ENCODE results near the gene SPRR2E.
"Not testable (repeated sequence)": the region's sequence is repeated elsewhere in the genome, so short reads cannot be mapped to it uniquely, and the experiment has no call there.

Gene SPRR2E

DNA sequence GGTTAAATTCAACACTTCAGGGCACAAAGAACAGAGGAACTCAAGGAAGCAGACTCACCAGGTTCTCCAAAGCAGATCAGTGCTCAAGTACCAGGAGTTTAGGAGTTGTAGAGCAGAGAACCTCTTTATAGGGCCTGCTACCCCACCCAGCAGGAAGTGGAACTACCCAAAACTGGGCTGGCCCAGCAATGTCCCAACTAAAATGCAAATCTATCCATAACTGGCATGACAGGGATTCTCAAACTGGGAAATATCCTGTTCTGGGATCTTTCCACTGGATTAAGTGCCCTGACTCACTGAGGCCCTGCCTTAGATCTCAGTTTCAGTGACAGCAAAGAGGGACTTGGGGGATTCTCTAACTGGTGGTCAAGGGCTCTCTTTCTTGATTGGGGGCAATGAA is at the start of gene SPRR2E:
TSS of gene SPRR2E (minus strand) at position 101 of the 400 bp plus-strand sequence. CDS start 775 bp downstream, outside the sequence.
- DNase-seq, result no peak

DNA sequence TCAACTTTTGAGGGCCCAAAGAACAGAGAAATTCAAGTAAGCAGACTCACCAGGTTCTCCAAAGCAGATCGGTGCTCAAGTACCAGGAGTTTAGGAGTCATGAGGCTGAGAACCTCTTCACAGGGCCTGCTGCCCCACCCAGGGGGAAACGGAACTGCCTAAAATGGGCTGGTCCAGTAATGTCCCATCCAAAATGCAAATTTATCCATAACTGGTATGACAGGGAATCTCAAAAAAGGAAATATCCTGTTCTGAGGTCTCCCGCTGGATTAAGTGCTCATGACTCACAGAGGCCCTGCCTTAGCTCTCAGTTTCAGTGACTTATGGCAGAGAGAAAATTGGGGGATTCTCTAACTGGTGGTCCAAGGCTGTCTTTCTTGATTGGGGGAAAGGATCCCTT is 47.1 kb upstream of the SPRR2E start:
- DNase-seq, result no peak

DNA sequence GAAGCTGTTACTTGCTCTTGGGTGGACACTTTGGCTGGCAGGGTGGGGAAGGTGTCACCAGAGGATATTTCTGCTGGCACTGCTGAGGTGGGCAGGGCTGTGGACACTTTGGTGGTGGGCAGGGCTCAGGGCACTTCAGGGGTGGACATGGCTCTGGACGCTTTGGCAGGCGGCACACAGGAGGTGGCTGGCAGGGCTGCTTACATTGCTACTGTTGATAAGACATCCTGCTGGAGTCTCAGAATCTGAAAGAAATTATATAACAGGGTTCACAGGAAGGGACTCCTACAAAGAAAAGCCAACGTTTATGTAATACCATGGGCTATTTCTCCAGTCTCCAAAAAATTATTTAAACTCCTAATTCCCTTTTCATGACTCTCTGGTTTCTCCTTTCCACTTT is 46.2 kb upstream of the SPRR2E start:
- no peak for DNase-seq

DNA sequence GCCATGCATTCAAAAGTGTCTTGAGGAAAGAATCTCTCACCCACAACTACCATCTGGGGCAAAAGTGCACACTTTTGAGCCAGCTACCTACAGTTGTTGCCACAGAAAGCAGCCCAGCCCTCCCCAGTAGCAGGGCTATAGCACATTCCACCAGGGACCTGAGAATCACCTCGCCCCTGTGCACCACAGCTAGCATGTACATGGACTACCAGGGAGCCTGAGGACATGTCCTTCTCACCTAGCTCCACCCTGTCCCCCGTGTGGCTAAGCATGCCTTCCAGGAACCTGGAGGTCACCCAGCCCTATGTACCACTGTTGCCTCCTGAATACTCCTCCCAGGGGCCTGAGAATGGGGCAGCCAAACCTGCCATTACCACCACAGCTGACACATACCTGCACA is 39.4 kb upstream of the SPRR2E start:
- no peak for DNase-seq

DNA sequence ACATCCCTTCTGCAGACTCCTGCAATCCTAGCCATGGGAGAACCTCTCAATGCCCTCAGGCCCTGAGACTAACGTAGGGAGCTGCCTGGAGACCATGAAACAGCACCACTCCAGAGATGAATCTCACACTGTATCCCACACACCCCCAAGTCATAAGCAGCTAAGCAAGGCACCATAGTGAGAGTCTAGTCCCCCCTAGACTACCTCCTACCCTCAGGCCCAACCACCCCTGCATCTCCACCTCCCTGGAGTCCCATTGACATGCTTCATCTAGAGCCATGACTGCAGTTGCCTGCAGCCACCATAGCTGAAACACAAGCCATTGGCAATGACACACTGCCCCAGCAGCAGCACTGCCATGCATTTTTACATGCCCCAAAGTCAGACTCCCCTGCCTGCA is 38.9 kb upstream of the SPRR2E start:
- DNase-seq, result no peak

DNA sequence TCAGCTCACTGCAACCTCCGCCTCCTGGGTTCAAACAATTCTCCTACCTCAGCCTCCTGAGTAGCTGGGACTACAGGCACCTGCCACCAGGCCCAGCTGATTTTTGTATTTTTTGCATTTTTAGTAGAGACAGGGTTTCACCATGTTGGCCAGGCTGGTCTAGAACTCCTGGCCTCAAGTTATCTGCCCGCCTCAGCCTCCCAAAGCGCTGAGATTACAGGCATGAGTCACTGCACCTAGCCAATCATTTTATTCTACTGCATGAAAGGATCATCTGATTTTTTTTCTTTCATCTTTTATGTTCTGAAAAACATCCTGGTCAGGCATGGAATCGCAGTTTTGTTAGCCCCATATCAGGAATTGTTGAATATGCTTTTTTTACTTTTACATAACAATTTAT is 34.4 kb upstream of the SPRR2E start:
- not testable (repeated sequence) for DNase-seq

DNA sequence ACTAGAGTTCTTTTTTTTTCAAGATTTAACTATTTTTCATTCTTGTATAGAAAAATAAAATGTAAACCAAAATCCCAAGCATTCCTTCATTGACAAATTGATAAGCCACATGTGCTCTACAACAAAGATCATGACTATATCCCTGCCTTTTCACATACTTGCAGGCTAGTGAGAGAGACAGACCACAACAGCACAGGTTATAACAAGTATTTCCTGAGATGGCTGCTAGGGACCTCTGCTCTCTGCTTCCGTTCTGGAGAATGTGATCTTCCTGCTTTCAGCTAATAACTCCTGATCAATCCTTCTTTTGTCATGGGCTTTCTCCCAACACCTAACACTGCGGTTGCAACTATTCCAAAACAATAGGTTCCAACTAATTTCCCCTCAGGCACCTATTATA is 33.0 kb upstream of the SPRR2E start:
- no peak for DNase-seq

DNA sequence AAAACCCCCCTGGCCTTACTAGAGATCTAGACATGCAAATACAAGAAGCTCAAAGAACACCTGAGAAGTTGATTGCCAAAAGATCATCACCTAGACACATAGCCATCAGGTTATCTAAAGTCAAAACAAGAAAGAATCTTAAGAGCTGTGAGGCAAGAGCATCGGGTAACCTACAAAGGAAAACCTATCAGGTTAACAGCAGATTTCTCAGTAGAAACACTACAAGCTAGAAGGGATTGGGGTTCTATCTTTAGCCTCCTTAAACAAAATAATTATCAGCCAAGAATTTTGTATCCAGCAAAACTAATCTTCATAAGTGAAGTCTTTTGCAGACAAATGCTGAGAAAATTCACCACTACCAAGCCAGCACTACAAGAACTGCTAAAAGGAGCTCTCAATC is 31.2 kb upstream of the SPRR2E start:
- no peak for DNase-seq

DNA sequence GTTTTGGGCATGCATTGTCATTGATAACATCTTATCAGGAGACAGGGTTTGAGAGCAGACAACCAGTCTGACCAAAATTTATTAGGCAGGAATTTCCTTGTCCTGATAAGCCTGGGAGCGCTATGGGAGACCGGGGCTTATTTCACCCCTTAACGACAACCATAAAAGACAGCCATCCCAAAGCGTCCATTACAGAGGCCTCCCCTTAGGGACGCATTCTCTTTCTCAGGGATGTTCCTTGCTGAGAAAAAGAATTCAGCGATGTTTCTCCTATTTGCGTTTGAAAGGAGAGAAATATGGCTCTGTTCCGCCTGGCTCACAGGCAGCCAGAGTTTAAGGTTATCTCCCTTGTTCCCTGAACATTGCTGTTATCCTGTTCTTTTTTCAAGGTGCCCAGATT is 29.5 kb upstream of the SPRR2E start:
- DNase-seq, result not testable (repeated sequence)

DNA sequence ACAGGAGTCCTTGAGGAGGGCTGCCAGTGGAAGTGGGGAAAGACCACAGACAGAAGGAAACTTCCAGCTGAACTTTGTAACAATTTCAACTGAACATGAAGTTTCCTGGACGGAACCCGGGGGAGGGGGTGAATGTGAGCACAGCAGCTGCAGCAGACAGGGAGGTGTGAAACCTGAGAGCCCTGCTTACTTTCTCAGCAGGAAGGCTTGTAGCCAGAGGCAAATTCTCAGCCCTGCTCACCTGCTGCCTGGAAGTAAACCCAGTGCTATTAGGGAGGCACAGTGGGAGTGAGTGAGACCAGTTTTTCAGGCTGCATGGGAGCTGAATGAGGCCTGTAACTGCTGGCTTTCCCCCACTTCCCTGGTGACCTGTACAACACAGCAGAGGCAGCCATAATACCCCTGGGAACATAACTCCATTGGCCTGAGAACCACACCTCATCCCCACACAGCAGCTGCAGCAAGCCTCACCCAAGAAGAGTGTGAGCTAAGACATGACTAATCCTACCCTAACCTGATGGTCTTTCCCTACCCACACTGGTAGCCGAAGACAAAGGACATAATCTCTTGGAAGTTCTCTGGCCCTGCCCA is 28.6 kb upstream of the SPRR2E start:
- no peak for DNase-seq

DNA sequence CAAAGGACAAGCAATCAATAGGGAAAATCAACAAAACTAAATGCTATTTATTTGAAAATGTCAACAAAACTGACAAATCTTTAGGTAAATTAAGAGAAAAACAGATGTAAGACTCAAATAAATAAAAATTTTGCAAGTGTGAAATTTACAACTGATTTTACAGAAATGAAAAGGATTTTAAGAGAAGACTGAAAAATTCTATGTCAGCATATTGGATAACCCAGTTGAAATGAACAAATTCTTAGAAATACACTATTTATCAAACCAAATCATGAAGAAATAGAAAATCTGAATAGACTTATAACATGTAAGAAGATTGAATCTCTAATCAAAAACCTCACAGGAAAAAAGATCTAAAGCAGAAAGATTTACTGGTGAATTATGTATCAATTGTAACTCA is 26.6 kb upstream of the SPRR2E start:
- no peak for DNase-seq

DNA sequence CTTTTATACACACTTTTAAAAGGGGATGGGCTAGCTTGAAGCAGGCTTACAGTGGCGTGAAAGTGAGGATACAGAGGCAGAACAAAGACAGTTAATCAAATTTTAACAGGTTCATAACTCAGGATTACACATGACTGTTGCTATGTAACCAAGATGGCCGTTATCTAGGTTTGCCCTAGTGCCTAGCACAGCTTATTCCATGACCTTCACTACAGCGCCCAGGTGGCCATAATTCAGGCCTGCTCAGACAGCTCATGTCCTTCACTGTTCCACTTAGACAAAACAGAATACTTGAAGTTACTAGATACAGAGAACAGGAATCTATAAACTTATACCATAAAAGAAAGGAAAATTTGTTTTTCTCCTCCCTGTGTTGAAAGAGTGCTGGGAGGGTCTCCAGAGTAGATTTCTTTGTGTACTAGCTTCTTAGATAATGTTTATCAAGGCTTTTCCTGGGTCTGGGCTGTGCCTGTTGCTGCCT is 25.2 kb upstream of the SPRR2E start:
- DNase-seq, result no peak

DNA sequence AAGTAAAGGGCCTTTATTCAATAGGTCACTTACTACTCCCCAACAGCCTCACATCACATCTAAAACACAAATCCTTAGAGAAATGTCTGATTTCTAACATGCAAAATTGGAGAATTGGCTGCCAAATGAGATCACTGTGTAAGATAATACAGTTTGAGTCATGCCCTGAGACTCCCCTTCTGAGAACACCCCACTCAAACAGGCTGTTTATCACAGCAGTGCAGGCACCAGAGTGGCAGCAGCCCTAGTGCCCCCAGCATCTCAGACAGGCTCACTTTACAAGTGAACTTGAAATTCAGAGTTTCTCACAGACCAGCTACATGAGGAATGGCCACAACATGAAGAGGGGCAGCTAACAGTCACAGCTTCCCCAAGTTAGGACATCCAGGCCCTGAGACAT is 20.9 kb upstream of the SPRR2E start:
- DNase-seq, result not testable (repeated sequence)

DNA sequence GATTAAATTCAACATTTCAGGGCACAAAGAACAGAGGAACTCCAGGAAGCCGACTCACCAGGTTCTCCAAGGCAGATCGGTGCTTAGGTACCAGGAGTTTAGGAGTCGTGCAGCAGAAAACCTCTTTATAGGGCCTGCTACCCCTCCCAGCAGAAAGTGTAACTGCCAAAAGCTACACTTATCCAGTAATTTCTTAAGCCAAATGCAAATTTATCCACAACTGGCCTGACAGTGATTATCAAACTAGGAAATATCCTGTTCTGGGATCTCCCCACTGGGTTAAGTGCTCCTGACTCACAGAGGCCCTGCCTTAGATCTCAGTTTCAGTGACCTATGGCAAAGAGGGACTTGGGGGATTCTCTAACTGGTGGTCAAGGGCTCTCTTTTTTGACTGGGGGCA is 19.1 kb upstream of the SPRR2E start, which contains the start of gene SPRR2F:
TSS of gene SPRR2F (minus strand) at position 101 of the 400 bp plus-strand sequence. CDS start 783 bp downstream, outside the sequence.
- no peak for DNase-seq

DNA sequence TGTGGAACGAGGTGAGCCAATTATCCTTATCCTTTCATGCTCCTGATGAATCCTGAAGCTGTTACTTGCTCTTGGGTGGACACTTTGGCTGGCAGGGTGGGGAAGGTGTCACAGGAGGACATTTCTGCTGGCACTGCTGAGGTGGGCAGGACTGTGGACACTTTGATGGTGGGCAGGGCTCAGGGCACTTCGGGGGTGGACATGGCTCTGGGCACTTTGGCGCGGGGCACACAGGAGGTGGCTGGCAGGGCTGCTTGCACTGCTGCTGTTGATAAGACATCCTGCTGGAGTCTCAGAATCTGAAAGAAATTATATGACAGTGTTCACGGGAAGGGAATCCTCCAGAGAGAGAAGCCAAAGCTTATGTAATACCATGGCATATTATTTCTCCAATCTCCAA is 18.1 kb upstream of the SPRR2E start:
- DNase-seq, result not testable (repeated sequence)

DNA sequence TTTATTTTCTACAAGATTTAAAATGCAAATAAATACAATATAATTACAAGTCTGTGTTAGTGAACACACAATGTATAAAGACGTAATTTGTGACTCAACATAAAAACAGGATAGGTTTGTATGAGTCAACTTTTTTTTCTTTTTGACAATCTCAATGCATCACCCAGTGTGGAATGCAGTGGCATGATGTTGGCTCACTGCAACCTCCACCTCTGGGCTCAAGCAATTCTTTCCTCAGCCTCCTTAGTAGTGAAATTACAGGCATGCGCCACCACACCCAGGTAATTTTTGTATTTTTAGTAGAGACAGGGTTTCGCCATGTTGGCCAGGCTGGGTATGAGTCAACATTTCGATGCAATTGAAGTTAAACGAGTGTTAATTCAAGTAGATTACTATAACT is 5.9 kb upstream of the SPRR2E start:
- no peak for DNase-seq

DNA sequence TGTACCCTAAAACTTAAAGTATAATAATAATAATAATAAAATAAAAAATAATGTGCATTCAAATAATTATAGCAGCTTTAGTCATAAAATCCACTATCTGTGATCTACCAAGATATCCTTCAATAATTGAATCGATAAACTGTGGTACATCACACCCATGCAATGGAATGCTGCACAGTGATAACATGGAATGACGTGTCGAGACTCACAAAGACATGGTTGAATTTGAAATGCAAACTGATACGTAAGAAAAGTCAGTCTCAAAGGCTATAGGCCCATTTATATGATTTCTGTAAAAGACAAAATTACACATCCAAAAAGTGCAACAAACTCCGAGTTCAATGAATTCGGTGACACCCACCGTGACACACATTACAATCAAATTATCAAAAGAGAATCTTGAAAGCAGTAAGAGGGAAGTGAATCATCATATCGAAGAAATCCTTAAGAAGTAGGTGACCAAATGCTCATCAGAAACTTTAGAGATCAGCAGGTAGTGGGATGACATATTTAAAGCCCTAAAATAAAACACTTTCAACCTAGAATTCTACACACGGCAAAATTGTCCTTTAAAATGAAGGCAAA is 5.2 kb upstream of the SPRR2E start:
- no peak for DNase-seq

DNA sequence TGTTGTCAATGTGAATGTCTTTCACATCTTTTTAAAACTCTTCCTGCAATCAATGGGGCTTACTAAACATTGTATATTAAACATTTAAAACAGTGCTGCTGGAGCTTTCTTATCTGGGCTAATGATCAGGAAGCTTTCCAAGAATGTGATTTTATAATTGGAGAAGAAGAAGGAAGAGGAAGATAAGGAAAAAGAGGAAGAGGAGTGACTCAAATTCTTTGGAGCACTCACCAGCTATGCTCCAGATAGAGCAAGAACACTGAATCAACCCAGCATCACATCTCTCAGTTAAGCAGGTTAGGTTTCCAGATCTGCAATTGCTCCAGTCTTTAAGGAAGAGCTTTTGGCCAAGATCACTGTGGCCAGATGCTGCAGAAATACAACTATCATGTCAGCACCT is 1.4 kb upstream of the SPRR2E start:
- no peak for DNase-seq

DNA sequence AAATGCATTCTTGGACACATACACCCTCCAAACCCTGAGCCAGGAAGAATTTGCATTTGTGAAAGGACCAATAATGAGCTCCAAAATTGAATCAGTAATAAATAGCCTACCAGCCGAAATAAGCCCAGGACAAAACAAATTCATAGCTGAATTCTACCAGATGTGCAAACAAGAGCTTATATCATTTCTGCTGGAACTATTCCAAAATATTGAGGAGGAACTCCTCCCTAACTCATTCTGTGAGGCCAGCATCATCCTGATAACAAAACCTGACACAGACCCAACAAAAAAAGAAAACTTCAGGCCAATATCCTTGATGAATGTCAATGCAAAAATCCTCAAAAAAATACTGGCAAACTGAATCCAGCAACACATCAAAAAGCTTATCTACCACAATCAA is 6.7 kb downstream of the SPRR2E start:
- DNase-seq, result no peak

DNA sequence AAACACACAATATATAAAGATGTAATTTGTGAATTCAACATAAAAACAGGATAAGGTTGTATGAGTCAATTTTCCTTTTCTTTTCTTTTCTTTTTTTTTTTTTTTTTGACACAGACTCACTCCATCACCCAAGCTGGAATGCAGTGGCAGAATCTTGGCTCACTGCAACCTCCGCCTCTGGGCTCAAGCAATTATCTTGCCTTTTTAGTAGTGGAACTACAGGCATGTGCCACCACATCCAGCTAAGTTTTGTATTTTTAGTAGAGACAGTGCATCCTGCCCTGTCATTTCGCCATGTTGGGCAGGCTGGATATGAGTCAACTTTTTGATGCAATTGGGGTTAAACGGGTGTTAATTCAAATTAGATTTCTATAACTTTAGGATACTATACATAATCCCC is 12.6 kb downstream of the SPRR2E start:
- no peak for DNase-seq

DNA sequence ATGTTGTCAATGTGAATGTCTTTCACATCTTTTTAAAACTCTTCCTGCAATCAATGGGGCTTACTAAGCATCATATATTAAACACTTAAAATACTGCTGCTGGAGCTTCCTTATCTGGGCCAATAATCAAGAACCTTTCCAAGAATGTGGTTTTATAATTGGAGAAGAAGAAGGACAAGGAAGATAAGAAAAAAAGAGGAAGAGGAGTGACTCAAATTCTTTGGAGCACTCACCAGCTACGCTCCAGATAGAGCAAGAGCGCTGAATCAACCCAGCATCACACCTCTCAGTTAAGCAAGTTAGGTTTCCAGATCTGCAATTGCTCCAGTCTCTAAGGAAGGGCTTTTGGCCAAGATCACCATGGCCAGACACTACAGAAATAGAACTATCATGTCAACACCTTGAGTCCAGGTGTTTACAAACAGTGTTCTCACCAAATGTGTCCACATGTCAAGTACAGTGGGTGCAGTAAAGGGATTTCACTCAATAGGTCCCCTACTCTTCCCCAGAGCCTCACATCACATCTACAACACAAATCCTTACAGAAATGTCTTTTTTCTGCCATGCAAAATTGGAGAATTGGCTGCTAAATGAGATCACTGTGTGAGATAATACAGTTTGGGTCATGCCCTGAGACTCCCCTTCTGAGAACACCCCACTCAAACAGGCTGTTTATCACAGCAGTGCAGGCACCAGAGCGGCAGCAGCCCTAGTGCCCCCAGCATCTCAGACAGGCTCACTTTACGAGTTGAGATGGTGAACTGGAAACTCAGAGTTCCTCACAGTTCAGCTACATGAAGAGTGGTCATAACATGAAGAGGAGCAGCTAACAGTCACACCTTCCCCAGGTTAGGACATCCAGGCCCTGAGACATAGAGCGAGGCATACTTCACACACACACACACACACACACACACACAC is 21.3 kb downstream of the SPRR2E start:
- DNase-seq, result no peak

DNA sequence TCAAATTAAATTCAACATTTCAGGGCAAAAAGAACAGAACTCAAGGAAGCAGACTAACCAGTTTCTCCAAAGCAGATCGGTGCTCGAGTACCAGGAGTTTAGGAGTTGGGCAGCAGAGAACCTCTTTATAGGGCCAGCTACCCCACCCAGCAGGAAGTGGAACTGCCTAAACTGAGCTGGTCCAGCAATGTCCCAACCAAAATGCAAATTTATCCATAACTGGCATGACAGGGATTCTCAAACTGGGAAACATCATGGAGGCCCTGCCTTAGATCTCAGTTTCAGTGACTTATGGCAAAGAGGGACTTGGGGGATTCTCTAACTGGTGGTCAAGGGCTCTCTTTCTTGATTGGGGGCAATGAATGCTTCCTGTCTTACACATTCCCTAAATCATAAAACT is 22.8 kb downstream of the SPRR2E start, which contains the start of gene SPRR2B:
TSS of gene SPRR2B (minus strand) at position 101 of the 400 bp plus-strand sequence. CDS start 772 bp downstream, outside the sequence.
- no peak for DNase-seq

DNA sequence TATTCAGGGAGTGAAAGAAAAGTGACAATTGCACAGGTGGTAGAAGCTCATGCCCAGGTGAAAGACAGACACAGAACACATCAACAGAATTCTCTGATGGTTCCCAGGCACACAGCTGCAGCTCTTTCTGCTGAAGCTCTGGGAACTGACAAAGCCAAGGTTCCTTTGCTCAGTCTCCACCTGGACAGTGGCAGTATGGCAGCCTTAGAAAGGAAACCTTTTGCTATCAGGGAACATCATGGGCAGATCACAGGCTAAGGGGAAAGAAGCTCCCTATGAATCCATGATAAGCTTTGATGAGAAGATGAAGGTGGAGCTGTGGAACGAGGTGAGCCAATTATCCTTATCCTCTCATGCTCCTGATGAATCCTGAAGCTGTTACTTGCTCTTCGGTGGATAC is 24.1 kb downstream of the SPRR2E start:
- no peak for DNase-seq

Data from activated gamma-delta T cell treated with Interleukin-2 at 50 U/mL for 16 hours (primary cell).